ENCODE measurements around the gene EFCAB6.

Gene EFCAB6

GRCh38 chr22:43831561-43832392 lies 19.7 kb upstream of the EFCAB6 start:
- TF ChIP-seq, protein P1, sequence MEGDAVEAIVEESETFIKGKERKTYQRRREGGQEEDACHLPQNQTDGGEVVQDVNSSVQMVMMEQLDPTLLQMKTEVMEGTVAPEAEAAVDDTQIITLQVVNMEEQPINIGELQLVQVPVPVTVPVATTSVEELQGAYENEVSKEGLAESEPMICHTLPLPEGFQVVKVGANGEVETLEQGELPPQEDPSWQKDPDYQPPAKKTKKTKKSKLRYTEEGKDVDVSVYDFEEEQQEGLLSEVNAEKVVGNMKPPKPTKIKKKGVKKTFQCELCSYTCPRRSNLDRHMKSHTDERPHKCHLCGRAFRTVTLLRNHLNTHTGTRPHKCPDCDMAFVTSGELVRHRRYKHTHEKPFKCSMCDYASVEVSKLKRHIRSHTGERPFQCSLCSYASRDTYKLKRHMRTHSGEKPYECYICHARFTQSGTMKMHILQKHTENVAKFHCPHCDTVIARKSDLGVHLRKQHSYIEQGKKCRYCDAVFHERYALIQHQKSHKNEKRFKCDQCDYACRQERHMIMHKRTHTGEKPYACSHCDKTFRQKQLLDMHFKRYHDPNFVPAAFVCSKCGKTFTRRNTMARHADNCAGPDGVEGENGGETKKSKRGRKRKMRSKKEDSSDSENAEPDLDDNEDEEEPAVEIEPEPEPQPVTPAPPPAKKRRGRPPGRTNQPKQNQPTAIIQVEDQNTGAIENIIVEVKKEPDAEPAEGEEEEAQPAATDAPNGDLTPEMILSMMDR (IDR thresholded peaks at IDR 0.05; ENCODE audit: extremely low read depth, insufficient read depth, missing control alignments): no peak
- no peak for DNase-seq (ENCODE audit: low spot score)
- in situ Hi-C loops (cut with MboI; ENCODE audit: low pct_unique_long_range_greater_than_20kb, low sequenced_read_pairs, unreplicated experiment): no loop called here

DNA sequence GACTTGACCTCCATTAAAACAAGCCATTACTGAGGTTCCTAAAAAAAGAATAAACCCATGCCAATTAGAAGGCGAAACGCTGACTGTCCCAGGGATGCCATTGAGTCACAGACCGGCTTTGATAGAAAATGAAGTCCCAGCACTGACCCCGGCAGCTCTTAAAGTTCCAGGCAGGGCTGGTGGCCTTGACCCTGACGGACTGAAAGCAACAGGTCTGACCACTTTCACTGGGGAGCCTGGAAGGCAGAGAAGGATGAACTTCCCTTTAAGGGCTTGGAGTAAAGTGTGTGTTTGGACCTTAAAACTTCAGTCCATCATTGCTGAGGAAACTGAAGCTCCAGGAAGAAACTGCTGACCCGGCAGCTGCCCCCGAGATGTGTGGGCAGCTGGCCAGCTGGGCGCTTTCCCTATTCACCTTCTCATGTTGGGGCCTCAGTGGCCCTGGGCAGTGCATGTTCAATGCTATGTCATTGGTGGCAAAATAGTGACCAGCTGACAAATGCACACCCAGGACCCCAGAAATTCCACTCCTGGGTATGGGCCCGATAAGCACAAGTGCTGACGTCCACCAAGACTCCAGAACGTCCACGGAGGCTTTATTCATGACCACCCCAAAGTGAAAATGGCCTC lies 18.9 kb upstream of the EFCAB6 start:
- in situ Hi-C loops (cut with MboI; ENCODE audit: low pct_unique_long_range_greater_than_20kb, low sequenced_read_pairs, unreplicated experiment): no loop called here
- DNase-seq (ENCODE audit: low spot score): no peak
- TF ChIP-seq, protein P1 (IDR thresholded peaks at IDR 0.05; ENCODE audit: extremely low read depth, insufficient read depth, missing control alignments): no peak

DNA sequence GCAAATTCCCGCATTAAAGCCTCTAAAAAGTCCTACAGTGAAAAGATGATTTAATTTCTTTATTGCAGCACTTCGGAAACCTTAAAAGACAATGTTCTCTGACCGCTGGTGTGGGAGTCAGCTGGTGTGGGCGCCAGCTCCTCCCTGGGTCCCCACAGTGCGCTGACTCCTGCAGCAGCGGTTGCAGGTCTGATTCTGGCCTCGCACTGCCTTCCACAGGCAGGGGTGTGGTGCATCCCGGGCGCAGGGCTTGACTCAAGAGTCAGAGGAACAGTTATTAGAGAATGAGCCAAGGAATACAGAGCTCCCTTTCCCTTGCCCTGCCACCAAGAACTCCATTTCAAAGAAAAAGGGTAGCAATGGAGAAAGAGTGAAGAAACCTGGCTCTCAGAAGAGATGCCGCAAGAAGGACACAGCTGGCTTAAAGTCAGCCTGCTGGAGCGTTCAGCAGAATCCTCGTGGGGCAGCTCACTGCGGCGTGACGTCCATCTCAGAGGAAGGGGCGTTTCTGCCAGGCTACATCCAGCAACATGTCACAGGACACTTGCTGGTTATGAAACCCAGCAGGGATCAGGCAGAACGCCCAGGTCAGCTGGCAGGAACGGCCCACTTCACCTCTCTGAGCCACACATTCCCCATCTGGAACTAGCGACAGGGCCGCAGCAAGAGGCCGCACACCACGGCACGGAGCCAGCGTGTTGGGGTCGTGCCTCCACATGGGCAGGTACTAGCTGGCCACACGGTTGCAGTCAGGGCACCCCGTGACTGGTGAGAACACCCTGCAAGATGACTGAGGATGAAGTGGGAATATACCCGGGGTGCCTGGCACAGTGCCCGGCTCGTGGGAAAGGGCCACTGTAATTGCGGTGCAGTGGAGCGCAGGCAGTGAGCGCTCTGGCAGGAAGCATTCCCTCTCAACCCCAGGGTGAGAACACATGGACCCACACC lies 18.1 kb upstream of the EFCAB6 start:
- in situ Hi-C loops (cut with MboI; ENCODE audit: low pct_unique_long_range_greater_than_20kb, low sequenced_read_pairs, unreplicated experiment): no loop called here
- DNase-seq (ENCODE audit: low spot score): no peak
- TF ChIP-seq, protein P1 (IDR thresholded peaks at IDR 0.05; ENCODE audit: extremely low read depth, insufficient read depth, missing control alignments): no peak

GRCh38 chr22:43828998-43829782 lies 17.1 kb upstream of the EFCAB6 start:
- DNase-seq (ENCODE audit: low spot score): no peak
- in situ Hi-C loops (cut with MboI; ENCODE audit: low pct_unique_long_range_greater_than_20kb, low sequenced_read_pairs, unreplicated experiment): no loop called here

DNA sequence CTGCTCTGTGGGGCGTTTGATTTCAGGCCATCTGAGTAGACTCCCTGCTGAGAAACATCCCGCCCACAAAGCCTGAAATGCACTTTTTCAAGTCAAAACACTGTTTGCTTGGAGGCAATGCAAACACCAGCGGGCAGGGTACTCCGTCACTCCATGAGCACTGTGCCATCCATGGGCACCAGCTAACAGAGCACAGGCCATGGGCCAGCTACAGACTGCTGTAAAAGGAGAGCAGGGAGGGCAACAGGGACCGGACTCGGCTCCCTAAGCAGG lies 16.6 kb upstream of the EFCAB6 start:
- DNase-seq (ENCODE audit: low spot score): no peak
- in situ Hi-C loops (cut with MboI; ENCODE audit: low pct_unique_long_range_greater_than_20kb, low sequenced_read_pairs, unreplicated experiment): no loop called here

More at GRCh38 chr22:43828998-43829782, 17.1 kb upstream of the EFCAB6 start:
- TF ChIP-seq, protein P1 (IDR thresholded peaks at IDR 0.05; ENCODE audit: extremely low read depth, insufficient read depth, missing control alignments): no peak

More for the DNA sequence above, 16.6 kb upstream of the EFCAB6 start:
- TF ChIP-seq, protein P1 (IDR thresholded peaks at IDR 0.05; ENCODE audit: extremely low read depth, insufficient read depth, missing control alignments): no peak
